GM23248 (cell line): ENCODE data around the gene SGCE. TPM values are rescaled to one million over a fixed set of nuclear protein-coding genes. Genes with fewer than 3 reads are reported as not detected.
A peak's percentile ranks its signal among the peaks of the same experiment; 100 is the strongest.

Source experiments
- DNase-seq: peaks from one replicate; pipeline ENCODE4 v3.0.0-alpha.2; 2015
- H2AFZ ChIP-seq: fragments of 200-600 bp; sonication (generic); 2 replicates; pipeline ENCODE4 v1.6.1; 2016; ENCODE audit warnings: antibody characterized with exemption
- H3F3A ChIP-seq: fragments of 200-600 bp; sonication (generic); 2 replicates; pipeline ENCODE4 v1.6.1; 2016; ENCODE audit warnings: mild to moderate bottlenecking, antibody characterized with exemption, mixed run types; ENCODE audit not compliant: insufficient read depth
- H3K27ac ChIP-seq: fragments of 200-600 bp; sonication (generic); 2 replicates; pipeline ENCODE4 v1.5.1; 2016; ENCODE audit warnings: mild to moderate bottlenecking
- H3K27me3 ChIP-seq: fragments of 200-600 bp; sonication (generic); replicated peaks from 2 replicates; pipeline ENCODE4 v1.6.1; 2016; ENCODE audit warnings: mild to moderate bottlenecking; ENCODE audit not compliant: insufficient read depth
- H3K36me3 ChIP-seq: fragments of 200-600 bp; sonication (generic); 2 replicates; pipeline ENCODE4 v1.6.1; 2016; ENCODE audit warnings: low read depth, mild to moderate bottlenecking
- H3K4me1 ChIP-seq: fragments of 200-600 bp; sonication (generic); 2 replicates; pipeline ENCODE4 v1.6.1; 2016; ENCODE audit warnings: mild to moderate bottlenecking; ENCODE audit not compliant: insufficient read depth
- H3K4me2 ChIP-seq: fragments of 200-600 bp; sonication (generic); one replicate; pipeline ENCODE4 v1.6.1; 2016; ENCODE audit warnings: mild to moderate bottlenecking; ENCODE audit not compliant: unreplicated experiment
- H3K4me3 ChIP-seq: fragments of 200-600 bp; sonication (generic); 2 replicates; pipeline ENCODE4 v1.5.1; 2016; ENCODE audit warnings: mild to moderate bottlenecking
- H3K79me2 ChIP-seq: fragments of 200-600 bp; sonication (generic); 2 replicates; pipeline ENCODE4 v1.6.1; 2016; ENCODE audit warnings: mild to moderate bottlenecking; ENCODE audit not compliant: insufficient read depth
- H3K9ac ChIP-seq: fragments of 200-600 bp; sonication (generic); 2 replicates; pipeline ENCODE4 v1.6.1; 2016; ENCODE audit warnings: mild to moderate bottlenecking
- H3K9me2 ChIP-seq: fragments of 200-600 bp; sonication (generic); 2 replicates; pipeline ENCODE4 v1.6.1; 2016; ENCODE audit warnings: mixed run types, mild to moderate bottlenecking, moderate library complexity; ENCODE audit not compliant: insufficient read depth
- H3K9me3 ChIP-seq: fragments of 200-600 bp; sonication (generic); one replicate; pipeline ENCODE4 v1.6.1; 2017; ENCODE audit warnings: low read depth
- H4K20me1 ChIP-seq: fragments of 200-600 bp; sonication (generic); 2 replicates; pipeline ENCODE4 v1.6.0; 2016; ENCODE audit not compliant: insufficient read depth
- EZH2 ChIP-seq: fragments of 200-600 bp; sonication (generic); IDR thresholded peaks from 2 replicates; pipeline ENCODE4 v1.6.1; 2018; ENCODE audit warnings: antibody characterized with exemption, mild to moderate bottlenecking; ENCODE audit not compliant: insufficient read depth, poor library complexity, severe bottlenecking
- EZH2phosphoT487 ChIP-seq: fragments of 200-600 bp; sonication (generic); IDR thresholded peaks from 2 replicates; pipeline ENCODE4 v1.6.1; 2018; ENCODE audit warnings: antibody characterized with exemption, moderate library complexity, mild to moderate bottlenecking, low read depth; ENCODE audit not compliant: insufficient read depth
- WGBS, 2 experiments: methylation state at CpG; one replicate each; pipeline ENCODE4 v1.1.6; 2015 to 2017; ENCODE audit warnings: low lambda C conversion rate in 2 of 2, low coverage in 1 of 2; ENCODE audit errors: missing lambda C conversion rate in 2 of 2; 5-methylcytosine and 5-hydroxymethylcytosine counted together
- in situ Hi-C: fragments of 300-500 bp; cut with MboI; formaldehyde crosslinking; loops from 2 replicates; pipeline ENCODE4 v1.15.0; 2020
- polyA plus RNA-seq: library from polyadenylated mRNA; unstranded; fragments of >200 nt; fragmentation: Nextera tagmentation; extraction: Ambion mirVana; gene quantifications from 2 replicates; pipeline ENCODE4 v1.2.1, GENCODE V29; 2016
- total RNA-seq: library from RNA; depleted of rRNA; stranded (reverse); fragments of >200 nt; shearing (Covaris generic); gene quantifications from 2 replicates; pipeline ENCODE4 v1.2.3, GENCODE V29; 2014

The SGCE gene
- total and polyA plus RNA-seq, 2 experiments from 2014 or later = 71.4 to 120 TPM

- DNase-seq = peak; percentile 71
- Histone ChIP-seq H3K79me2 (peaks cover 5% of the 10 kb centered on the region; the same call in 1 of the 2 replicates), H3K4me2 (peak overlapping the region; percentile 43), H3K27me3 (no peaks in the 10 kb centered on the region), H4K20me1 (no peaks in the 10 kb centered on the region), H3K9ac (no peak overlapping the region), H3K9me3 (no peaks in the 10 kb centered on the region), H3F3A (no peaks in the 10 kb centered on the region), H3K4me3 (peak overlapping the region; percentile 8; the same call in 1 of the 2 replicates), H3K9me2 (no peaks in the 10 kb centered on the region), H3K36me3 (no peaks in the 10 kb centered on the region), H3K4me1 (peaks cover 11% of the 10 kb centered on the region), H3K27ac (no peak overlapping the region), H2AFZ (no peak overlapping the region)
- in situ Hi-C loops = no loop called here
- 56 to 61% methylated on average over 5 of the region's 5 CpGs for WGBS, 2 experiments
- TF ChIP-seq EZH2 (no peak), EZH2phosphoT487 (no peak)
These were observed 23.5 kb downstream of the SGCE start for GRCh38 chr7:94632338-94633013.

- H3K27me3 ChIP-seq = no peaks in the 10 kb centered on the region
- no peaks in the 10 kb centered on the region for H4K20me1 ChIP-seq
- WGBS, 2 experiments = 97 to 98% methylated on average over 4 of the region's 4 CpGs
- no peaks in the 10 kb centered on the region for H3F3A ChIP-seq
- H3K4me2 ChIP-seq = no peak overlapping the region
- no peaks in the 10 kb centered on the region for H3K9me2 ChIP-seq
- no peak overlapping the region for H3K4me3 ChIP-seq
- H3K9me3 ChIP-seq = no peaks in the 10 kb centered on the region
- no peak for DNase-seq
- H2AFZ ChIP-seq = no peak overlapping the region
- H3K9ac ChIP-seq = no peak overlapping the region
- H3K27ac ChIP-seq = no peak overlapping the region
- H3K36me3 ChIP-seq = no peaks in the 10 kb centered on the region
- TF ChIP-seq EZH2 (no peak), EZH2phosphoT487 (no peak)
- in situ Hi-C loops = no loop called here
- H3K79me2 ChIP-seq = peaks cover 5% of the 10 kb centered on the region; the same call in 1 of the 2 replicates
- peaks cover 11% of the 10 kb centered on the region for H3K4me1 ChIP-seq
These were observed 25.1 kb downstream of the SGCE start for GRCh38 chr7:94630855-94631254.

- Histone ChIP-seq H3K4me1 (peaks cover 8% of the 10 kb centered on the region), H3K79me2 (no peaks in the 10 kb centered on the region), H3K27me3 (no peaks in the 10 kb centered on the region), H4K20me1 (no peaks in the 10 kb centered on the region), H3K9me3 (no peaks in the 10 kb centered on the region), H2AFZ (no peak overlapping the region), H3K36me3 (no peaks in the 10 kb centered on the region), H3F3A (peaks cover 9% of the 10 kb centered on the region; the same call in 1 of the 2 replicates), H3K9me2 (no peaks in the 10 kb centered on the region), H3K27ac (no peak overlapping the region), H3K9ac (no peak overlapping the region), H3K4me2 (no peak overlapping the region), H3K4me3 (no peak overlapping the region)
- 66 to 74% methylated on average over 3 of the region's 3 CpGs for WGBS, 2 experiments
- TF ChIP-seq EZH2phosphoT487 (no peak), EZH2 (no peak)
- DNase-seq = no peak
- in situ Hi-C loops = no loop called here
These were observed 32.1 kb downstream of the SGCE start for GRCh38 chr7:94623820-94624219.

GRCh38 chr7:94621120-94621519 is 34.8 kb downstream of the SGCE start:
- H3K4me3 ChIP-seq = no peak overlapping the region
- H3K79me2 ChIP-seq = no peaks in the 10 kb centered on the region
- no peaks in the 10 kb centered on the region for H3K9me2 ChIP-seq
- H3K9ac ChIP-seq = no peak overlapping the region
- H3K27ac ChIP-seq = peak overlapping the region; percentile 8; the same call in 1 of the 2 replicates
- DNase-seq = no peak
- no peaks in the 10 kb centered on the region for H4K20me1 ChIP-seq
- no peak overlapping the region for H3K4me2 ChIP-seq
- H3K9me3 ChIP-seq = no peaks in the 10 kb centered on the region
- in situ Hi-C loops = no loop called here
- no peaks in the 10 kb centered on the region for H3K27me3 ChIP-seq
- WGBS, 2 experiments = 93% methylated on average over 2 of the region's 2 CpGs
- no peak for TF ChIP-seq EZH2phosphoT487
- no peak for TF ChIP-seq EZH2
- H3K4me1 ChIP-seq = peaks cover 8% of the 10 kb centered on the region
- H3F3A ChIP-seq = peaks cover 9% of the 10 kb centered on the region; the same call in 1 of the 2 replicates
- no peak overlapping the region for H2AFZ ChIP-seq
- H3K36me3 ChIP-seq = no peaks in the 10 kb centered on the region
